Fibroblast of mammary gland (primary cell): ENCODE data around the gene AGRP.

ENCODE experiments used
- DNase-seq: peaks from one replicate; pipeline ENCODE4 v3.0.0-alpha.2; 2010; ENCODE audit warnings: low read depth
- H3K4me3 ChIP-seq: 2 replicates; pipeline ENCODE4 v1.5.1; 2011; ENCODE audit warnings: low read depth, mild to moderate bottlenecking, low read length, moderate library complexity; ENCODE audit not compliant: control insufficient read depth
- TF ChIP-seq, protein P1 (sequence below): conservative IDR thresholded peaks from 2 replicates; pipeline ENCODE4 v1.5.1; 2011; ENCODE audit warnings: low read depth, low read length, inconsistent platforms; ENCODE audit not compliant: control insufficient read depth, insufficient read depth

Gene AGRP

DNA sequence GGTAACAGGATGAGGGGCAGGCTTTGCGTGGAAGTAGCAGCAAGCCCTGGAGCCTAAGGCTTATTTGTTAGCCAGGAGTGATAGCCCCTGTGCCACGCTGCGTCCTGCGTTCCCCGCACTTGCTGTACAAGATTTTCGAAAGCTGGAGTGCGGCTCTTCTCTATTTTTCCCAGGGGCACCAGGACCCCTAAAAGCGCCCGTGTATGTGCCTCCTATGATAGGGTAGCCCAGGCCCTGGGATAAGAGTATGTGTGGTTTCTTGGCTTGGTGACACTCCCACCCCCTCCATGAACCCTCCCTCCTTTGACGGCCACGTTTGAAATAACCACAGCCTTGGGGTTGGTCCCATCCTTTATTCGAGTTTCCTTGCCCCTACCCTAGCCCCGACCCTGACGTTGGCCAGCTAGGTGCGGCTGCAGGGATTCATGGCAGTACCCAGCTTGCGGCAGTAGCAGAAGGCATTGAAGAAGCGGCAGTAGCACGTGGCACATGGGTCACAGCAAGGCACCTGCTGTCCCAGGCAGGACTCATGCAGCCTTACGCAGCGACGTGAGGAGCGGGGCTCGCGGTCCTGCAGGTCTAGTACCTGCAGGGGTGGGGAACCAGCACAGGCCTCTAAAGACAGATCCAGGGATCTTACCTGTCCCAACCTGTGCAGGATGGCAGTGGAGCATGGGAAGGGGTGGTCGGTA is 968 bp downstream of the AGRP start:
- no peak for DNase-seq
- TF ChIP-seq, protein P1, sequence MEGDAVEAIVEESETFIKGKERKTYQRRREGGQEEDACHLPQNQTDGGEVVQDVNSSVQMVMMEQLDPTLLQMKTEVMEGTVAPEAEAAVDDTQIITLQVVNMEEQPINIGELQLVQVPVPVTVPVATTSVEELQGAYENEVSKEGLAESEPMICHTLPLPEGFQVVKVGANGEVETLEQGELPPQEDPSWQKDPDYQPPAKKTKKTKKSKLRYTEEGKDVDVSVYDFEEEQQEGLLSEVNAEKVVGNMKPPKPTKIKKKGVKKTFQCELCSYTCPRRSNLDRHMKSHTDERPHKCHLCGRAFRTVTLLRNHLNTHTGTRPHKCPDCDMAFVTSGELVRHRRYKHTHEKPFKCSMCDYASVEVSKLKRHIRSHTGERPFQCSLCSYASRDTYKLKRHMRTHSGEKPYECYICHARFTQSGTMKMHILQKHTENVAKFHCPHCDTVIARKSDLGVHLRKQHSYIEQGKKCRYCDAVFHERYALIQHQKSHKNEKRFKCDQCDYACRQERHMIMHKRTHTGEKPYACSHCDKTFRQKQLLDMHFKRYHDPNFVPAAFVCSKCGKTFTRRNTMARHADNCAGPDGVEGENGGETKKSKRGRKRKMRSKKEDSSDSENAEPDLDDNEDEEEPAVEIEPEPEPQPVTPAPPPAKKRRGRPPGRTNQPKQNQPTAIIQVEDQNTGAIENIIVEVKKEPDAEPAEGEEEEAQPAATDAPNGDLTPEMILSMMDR: no peak
- peak overlapping the region; percentile 94 for H3K4me3 ChIP-seq

DNA sequence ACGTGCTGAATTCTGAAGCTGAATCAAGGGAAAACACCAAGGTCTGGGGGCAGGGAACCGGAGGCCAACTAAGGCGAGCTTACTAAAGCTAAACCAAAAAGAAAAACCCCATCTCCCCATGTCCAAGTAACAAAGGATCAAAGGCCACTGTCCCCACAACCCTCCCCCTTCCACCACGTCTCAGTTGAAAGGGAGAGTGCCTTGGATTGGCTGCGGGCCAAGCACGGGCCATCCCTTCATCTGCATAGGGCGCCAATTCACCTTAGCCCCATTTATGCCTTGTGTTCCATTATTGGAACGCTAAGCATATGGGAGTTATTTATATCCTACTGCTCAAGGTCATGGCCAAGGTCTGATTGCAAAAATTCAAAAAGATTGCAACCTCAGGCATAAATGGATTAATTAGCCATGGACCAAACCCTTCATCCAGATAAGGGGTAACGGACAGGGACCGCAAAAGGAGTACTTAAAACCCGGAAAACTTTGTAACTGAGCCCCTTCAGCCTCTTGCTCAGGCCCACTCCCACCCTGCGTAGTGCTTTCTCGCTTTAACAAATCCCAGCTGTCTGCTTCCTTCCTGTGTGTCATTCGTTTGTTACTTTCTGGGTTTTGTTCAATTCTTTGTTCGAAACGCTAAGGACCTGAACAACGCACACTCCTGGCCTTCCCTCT is 1.6 kb downstream of the AGRP start:
- TF ChIP-seq, protein P1: no peak
- H3K4me3 ChIP-seq: peak overlapping the region; percentile 94
- peak; percentile 68 for DNase-seq

DNA sequence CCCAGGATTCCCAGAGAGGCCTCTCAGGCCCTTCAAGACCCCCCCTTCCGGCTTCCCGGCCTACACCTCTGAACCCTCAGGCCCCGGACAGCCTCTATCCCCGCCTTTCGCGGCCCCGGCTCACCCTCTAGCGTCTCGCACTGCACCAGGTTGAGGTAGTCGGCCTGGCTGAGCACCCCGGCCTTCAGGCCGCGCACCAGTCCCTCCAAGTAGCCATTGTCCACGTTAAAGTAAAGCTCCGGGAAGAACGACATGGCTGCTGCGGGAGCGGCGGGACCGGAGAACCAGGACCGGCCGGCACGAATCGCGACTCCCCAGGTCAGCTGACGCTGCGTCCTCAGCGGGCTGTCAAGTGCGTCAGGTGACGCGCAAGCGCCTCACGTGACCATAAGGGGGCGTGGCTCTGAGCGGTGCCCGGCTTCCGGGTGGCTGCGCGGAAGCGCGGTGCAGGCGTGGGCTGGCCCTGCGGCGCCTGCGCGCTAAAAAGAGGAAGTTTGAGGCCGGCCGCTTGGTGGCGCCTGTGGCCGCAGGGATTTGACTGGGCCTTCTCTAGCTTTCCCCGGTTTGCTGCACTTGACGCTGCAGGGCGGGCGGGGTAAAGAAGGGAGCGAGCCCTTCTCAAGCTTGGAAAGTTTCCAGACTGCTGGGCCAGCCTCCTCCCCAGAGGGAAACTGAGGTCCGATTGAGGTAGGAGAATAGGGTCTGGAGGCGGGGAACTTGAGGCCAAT is 2.4 kb downstream of the AGRP start, which contains the start of gene ATP6V0D1:
ATP6V0D1 (minus strand) TSS at position 325 of the 728 bp plus-strand sequence; CDS start at position 254, 71 bp downstream.
- peak within 1 kb of the TSS; percentile 94 for H3K4me3 ChIP-seq
- TF ChIP-seq, protein P1: peak; percentile 74
- peak; percentile 97 for DNase-seq

DNA sequence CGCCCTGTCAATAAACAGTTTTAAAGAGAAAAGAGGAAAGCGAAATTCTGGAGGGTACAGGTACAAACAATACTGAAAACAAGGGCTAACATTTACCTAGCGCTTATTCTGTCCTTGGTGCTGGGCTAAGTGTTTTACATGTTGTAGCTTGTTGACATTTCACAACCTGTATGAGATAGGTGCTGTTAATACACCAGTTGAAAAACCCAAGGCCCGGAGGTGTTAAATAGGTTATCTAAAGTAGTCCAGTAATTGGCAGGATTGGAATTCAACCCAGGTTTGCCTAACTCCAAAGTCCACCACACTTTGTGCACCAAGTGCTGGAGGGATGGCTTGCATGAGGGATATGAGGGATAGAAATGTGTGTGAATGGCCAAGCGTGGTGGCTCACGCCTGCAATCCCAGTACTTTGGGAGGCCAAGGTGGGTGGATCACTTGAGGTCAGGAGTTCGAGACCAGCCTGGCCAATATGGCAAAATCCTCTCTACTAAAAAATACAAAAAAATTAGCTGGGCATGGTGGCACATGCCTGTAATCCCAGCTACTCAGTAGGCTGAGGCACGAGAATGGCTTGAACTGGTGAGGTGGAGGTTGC is 5.3 kb downstream of the AGRP start:
- no peak for DNase-seq
- H3K4me3 ChIP-seq: no peak overlapping the region
- TF ChIP-seq, protein P1: no peak

DNA sequence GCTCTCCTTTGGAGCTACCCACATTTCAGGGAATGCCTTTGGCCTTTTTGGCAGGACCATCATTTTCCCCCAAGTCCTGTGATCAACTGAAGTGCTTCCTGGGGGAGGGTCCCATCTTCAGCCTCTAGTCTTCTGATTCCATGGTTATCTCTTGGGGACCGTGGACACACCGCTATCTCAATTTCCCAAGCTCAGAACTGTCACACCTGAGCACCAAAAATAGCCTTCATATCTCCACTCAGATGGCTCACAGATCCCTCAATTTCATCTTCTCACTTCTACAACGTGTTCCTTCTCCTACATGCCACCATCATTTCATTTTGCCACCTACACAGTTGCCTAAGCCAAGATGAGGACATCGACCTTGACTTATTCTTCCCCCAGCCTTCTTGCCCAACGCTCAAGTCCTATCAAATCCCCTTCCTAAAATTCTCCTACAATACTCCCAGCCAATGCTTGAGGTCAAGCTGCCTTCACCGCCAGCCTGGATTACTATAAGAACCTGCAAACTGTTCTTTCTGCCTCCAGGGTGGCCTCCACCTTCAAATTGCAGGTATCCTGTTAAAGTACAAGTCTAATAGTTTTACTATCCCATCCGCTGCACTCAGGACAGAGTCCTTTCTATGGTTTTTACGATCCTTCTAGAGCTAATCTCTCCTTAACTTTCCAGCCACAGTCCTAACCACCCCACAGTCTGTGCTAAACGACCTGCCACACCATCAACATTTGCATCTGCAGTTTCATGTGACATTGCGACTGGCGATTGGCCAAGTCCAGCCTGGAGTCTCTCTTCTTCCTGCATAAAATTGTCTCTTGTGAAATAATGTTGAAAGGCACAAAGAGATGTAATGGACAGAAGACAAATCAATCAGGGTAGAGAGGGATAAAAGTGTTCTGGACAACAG is 8.5 kb downstream of the AGRP start:
- DNase-seq: no peak
- H3K4me3 ChIP-seq: no peak overlapping the region

More for the DNA sequence above, 8.5 kb downstream of the AGRP start:
- TF ChIP-seq, protein P1: no peak
